Esophagus (tissue), 2 donors: ENCODE measurements around the gene NINL. TPM values are rescaled to one million over a fixed set of nuclear protein-coding genes. Genes with fewer than 3 reads are reported as not detected.

Experiments
- H3K27ac ChIP-seq, 2 donors: one replicate each; pipeline ENCODE4 v1.5.1; 2013; ENCODE audit warnings: low read depth in 2 of 2, mild to moderate bottlenecking in 2 of 2, inconsistent platforms in 1 of 2, low read length in 1 of 2, moderate library complexity in 1 of 2
- H3K27me3 ChIP-seq, 2 donors: one replicate each; pipeline ENCODE4 v1.6.1; 2013; ENCODE audit warnings: low read length in 2 of 2, control low read depth in 1 of 2, mild to moderate bottlenecking in 1 of 2; ENCODE audit not compliant: insufficient read depth in 2 of 2, control insufficient read depth in 1 of 2
- H3K36me3 ChIP-seq, 2 donors: one replicate each; pipeline ENCODE4 v1.6.1; 2013; ENCODE audit warnings: low read length in 1 of 2; ENCODE audit not compliant: control insufficient read depth in 2 of 2, insufficient read depth in 2 of 2
- H3K4me1 ChIP-seq, 2 donors: one replicate each; pipeline ENCODE4 v1.6.1; 2013; ENCODE audit warnings: low read length in 1 of 2; ENCODE audit not compliant: control insufficient read depth in 2 of 2, insufficient read depth in 2 of 2
- H3K4me3 ChIP-seq, 2 donors: one replicate each; pipeline ENCODE4 v1.5.1; 2013; ENCODE audit warnings: low read length in 2 of 2, mild to moderate bottlenecking in 2 of 2, low read depth in 1 of 2, moderate library complexity in 1 of 2
- H3K9me3 ChIP-seq, 2 donors: one replicate each; pipeline ENCODE4 v1.6.1; 2013; ENCODE audit warnings: mild to moderate bottlenecking in 2 of 2, low read depth in 1 of 2, low read length in 1 of 2, moderate library complexity in 1 of 2; ENCODE audit not compliant: control insufficient read depth in 2 of 2, insufficient read depth in 1 of 2
- WGBS, 2 donors: extraction: QIAGEN DNeasy Blood & Tissue Kit; methylation state at CpG; one replicate each; pipeline ENCODE4 v1.1.7; 2013; 5-methylcytosine and 5-hydroxymethylcytosine counted together
- polyA plus RNA-seq, 2 donors: library from polyadenylated mRNA; stranded (reverse); fragments of 200-250 nt; gene quantifications; one replicate each; pipeline ENCODE4 v1.2.3, GENCODE V29; 2013
- donor health status: healthy with polysubstance abuse.
- donor health status: Bipolar disorder and iron deficiency.

The NINL gene
- polyA plus RNA-seq, 2 donors, result 5.5 to 9.9 TPM

DNA sequence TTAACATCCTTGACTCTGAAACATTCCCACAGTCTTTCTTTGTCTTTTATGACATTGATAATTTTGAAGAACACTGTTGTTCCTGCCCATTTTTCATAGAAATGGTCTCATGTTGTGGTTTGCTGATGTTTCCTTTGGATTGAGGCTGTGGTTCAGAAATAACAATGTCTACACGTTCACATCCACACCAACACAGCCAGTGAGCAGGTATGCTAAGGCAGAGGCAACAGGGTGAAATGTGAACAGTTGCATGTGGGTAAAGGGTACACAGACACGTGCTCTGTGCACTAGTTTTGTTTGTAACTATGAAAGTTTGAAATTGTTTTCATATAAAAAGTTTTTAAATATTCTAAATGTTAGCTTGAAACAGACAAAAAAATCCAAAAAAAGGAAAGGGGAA lies 99.5 kb downstream of the NINL start:
- Histone ChIP-seq H3K27me3 (no peaks in the 10 kb centered on the region), H3K4me1 (peaks cover 0 to 23% of the 10 kb centered on the region in 2 donors), H3K9me3 (no peaks in the 10 kb centered on the region), H3K27ac (no peak overlapping the region), H3K4me3 (no peak overlapping the region), H3K36me3 (peaks cover 5 to 10% of the 10 kb centered on the region in 2 donors)
- WGBS, 2 donors, result 59 to 67% methylated on average over 2 of the region's 2 CpGs

DNA sequence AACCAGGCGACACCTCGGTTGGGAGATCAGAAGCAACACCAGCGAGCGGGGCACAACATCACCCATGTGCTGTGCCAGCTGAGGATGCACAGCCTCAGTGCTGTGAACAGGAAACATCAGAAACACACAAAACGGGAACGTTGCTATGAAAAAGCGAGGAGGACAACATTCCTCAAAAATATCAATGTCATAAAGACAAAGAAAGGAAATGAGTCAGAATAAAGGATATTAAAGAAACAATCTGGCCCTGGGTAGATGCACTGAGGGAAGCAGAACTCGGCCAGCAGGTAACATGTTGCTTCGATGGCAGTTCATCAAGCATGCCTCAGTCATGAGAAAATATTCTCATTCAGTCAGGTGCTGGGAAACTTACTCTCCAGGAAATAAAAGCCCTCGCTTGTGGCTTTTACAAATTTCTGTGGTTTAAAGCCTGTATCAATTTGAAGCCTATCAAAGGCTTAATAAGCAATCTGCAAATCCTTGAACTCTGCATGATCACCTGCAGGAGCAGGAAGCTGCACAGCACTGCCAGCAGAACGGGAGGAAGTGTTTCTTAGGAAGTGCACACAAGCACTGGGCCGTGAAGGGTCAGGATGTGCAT lies 100.3 kb downstream of the NINL start:
- no peaks in the 10 kb centered on the region for H3K9me3 ChIP-seq
- peaks cover 5 to 6% of the 10 kb centered on the region in 2 donors for H3K36me3 ChIP-seq
- 29 to 34% methylated on average over 12 of the region's 12 CpGs for whole genome bisulfite sequencing, 2 donors
- H3K27ac ChIP-seq, result peak overlapping the region in 1 of 2 donors; percentile 37
- H3K27me3 ChIP-seq, result no peaks in the 10 kb centered on the region
- H3K4me1 ChIP-seq, result peaks cover 0 to 24% of the 10 kb centered on the region in 2 donors
- no peak overlapping the region for H3K4me3 ChIP-seq

DNA sequence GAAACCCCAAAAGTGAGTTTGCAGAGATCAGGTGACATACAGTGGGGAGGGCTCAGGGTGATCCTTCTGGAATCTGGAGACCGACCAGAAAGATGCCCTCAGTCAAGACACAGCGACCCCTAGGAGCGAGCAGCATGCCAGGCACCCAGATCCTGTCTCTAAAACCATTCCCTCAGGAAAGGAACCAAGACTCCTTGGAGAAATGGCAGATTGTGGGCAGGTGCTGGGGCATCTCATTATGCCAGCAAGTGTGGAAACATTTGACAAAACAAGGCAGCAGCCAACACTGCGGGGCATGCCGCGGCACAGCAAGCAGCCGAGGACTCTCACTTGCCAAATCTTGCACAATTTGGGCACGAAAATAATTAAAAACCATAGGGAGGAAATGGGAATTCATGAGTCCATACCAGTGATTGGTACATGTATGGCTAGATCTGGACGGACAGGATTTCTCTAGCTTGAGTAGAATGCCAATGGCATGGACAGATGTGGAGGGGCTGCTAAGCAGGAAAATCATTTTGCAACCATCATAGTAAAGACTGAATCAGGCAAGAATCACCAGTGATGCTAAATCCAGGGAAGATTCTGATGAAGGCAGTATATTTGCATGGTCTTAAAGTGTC lies 101.0 kb downstream of the NINL start:
- 49 to 62% methylated on average over 9 of the region's 9 CpGs for WGBS, 2 donors
- Histone ChIP-seq H3K36me3 (peaks cover 3 to 5% of the 10 kb centered on the region in 2 donors), H3K27me3 (no peaks in the 10 kb centered on the region), H3K9me3 (no peaks in the 10 kb centered on the region), H3K4me1 (peaks cover 2 to 31% of the 10 kb centered on the region in 2 donors), H3K27ac (peak overlapping the region; percentile 37 to 57), H3K4me3 (no peak overlapping the region)

DNA sequence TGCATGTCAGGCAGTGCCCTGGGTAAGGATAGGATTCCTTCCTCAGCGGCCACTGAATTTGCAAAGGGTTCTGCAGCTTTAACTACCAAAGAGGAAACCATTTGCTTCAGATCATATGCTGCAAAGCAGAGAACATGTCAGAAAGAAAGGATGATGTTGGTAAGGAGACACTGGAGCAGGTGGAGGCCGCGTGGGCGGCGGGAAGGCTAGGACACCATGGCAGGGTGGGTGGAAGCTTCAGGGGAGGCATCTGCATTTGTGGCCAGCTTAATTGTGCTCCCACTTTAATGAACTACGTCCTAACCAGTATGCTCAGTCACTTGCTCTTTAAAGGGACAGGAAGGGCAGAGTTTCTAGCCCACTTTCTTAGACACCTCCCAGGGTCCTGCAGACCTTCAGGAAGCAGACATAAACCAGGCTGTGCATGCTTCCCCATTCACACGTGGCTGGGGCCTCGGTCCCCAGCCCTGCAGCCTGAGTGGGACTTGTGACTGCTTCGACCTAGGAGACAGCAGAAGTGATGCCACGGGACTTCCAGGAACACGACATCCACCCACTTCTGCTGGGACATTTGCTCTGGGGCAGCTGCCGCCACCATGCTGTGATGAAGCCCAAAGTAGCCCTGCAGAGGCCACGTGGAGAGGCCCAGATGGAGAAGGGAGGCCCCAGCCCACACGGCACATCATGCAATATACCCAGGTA lies 101.7 kb downstream of the NINL start:
- H3K27me3 ChIP-seq, result no peaks in the 10 kb centered on the region
- WGBS, 2 donors, result 78 to 80% methylated on average over 14 of the region's 14 CpGs
- H3K36me3 ChIP-seq, result peaks cover 0 to 3% of the 10 kb centered on the region in 2 donors
- H3K4me1 ChIP-seq, result peaks cover 2 to 37% of the 10 kb centered on the region in 2 donors
- H3K9me3 ChIP-seq, result no peaks in the 10 kb centered on the region
- no peak overlapping the region for H3K27ac ChIP-seq
- H3K4me3 ChIP-seq, result no peak overlapping the region

DNA sequence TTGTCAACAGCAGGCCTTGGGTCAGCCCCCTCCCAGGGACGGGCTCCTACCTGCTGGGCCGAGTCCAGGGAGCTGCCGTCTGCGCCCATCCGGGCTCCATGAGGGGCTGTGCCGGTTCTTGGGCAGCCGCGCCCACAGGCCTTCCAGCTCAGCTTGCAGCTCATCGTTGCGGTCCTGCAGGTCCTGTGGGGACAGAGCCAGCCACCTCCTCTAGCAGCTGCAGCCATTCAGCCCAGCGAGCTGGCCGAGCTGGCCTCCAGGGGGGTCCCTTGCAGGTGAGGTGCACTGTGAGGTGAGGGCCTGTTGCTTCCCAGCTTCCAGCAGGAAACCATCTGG lies 103.4 kb downstream of the NINL start:
- H3K4me1 ChIP-seq, result peaks cover 2 to 37% of the 10 kb centered on the region in 2 donors
- 59 to 68% methylated on average over 12 of the region's 12 CpGs for WGBS, 2 donors

DNA sequence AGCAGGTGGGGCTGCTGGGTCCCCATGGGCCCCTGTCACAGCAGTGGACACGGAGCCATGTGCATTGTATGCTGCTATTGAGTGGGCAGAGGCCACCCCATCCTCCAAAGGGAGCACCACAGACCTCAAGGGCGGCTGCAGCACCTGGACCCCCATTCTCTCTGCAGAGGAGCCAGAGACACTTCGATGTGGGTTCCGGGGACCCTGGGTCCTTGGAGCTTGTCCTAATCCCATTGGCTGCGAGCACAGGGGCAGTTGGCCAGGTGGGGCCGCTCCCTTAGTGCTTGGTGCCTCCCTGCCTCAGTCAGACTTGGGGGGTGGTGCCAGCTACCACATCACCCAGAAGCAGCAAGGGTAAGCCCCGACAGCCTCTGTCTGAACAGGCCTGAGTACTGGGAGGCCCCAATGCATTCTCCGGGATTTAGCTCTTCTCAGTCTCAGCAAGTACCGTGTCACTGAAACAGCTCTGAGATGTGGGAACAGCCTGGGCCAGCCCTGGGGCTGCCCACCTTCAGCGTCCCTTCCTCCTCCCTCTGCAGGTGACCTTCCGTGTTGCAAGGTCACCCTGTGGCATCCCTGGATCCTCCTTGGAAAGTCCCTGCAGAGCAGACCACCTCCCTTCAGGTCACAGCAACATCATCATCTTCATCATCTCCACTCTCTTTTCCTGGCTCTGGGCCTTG lies 104.0 kb downstream of the NINL start:
- Histone ChIP-seq H3K36me3 (peaks cover 0 to 9% of the 10 kb centered on the region in 2 donors), H3K4me3 (no peak overlapping the region), H3K4me1 (peaks cover 2 to 34% of the 10 kb centered on the region in 2 donors), H3K27ac (peak overlapping the region; percentile 8 to 21), H3K9me3 (no peaks in the 10 kb centered on the region), H3K27me3 (no peaks in the 10 kb centered on the region)
- 50 to 79% methylated on average over 10 to 11 of the region's 11 CpGs for WGBS, 2 donors

More for the DNA sequence above, 103.4 kb downstream of the NINL start:
- Histone ChIP-seq H3K4me3 (no peak overlapping the region), H3K27me3 (no peaks in the 10 kb centered on the region), H3K36me3 (peaks cover 0 to 4% of the 10 kb centered on the region in 2 donors), H3K9me3 (no peaks in the 10 kb centered on the region), H3K27ac (peak overlapping the region in 1 of 2 donors; percentile 8)

DNA sequence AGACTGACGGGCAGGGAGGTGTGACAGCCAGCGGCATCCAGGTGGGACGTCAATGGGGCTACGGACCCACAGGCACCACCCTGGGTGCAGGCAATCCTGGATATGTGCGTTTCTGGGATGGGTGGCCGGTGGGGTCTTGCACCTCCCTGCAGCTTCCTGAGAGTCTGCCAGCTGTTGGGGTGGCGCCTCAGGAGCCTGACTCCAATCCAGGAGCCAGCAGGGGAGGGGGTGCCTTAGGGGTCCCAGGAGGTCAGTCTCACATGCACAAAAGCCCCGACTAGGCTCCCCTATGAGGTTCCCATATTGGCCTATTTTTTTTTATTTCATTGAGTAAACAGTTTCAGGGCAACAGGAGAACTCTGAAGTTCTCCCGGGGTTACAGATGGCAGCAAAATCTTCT lies 104.5 kb downstream of the NINL start:
- peaks cover 0 to 12% of the 10 kb centered on the region in 2 donors for H3K36me3 ChIP-seq
- H3K9me3 ChIP-seq, result no peaks in the 10 kb centered on the region
- 55 to 71% methylated on average over 9 of the region's 9 CpGs for WGBS, 2 donors
- no peak overlapping the region for H3K4me3 ChIP-seq
- H3K4me1 ChIP-seq, result peaks cover 2 to 34% of the 10 kb centered on the region in 2 donors
- H3K27ac ChIP-seq, result no peak overlapping the region
- H3K27me3 ChIP-seq, result no peaks in the 10 kb centered on the region

DNA sequence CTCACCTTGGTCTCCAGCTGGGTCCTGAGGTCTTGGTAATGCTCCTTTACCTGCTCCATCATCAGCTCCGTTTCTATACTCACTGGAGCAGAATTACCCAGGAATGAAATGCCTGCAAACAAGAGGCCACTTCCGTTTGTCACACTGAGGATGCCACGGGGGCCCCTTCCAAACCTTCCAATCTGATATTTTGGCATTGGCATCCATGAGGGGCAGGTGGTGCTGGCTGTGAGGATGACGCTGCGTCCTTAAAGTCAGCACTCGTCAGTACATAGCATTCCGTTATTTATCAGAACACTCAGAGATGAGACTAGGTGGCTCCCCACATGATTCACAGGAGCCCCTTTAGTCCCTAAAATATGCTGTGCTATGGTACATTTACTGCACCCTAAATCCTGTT lies 105.2 kb downstream of the NINL start:
- peaks cover 0 to 12% of the 10 kb centered on the region in 2 donors for H3K36me3 ChIP-seq

DNA sequence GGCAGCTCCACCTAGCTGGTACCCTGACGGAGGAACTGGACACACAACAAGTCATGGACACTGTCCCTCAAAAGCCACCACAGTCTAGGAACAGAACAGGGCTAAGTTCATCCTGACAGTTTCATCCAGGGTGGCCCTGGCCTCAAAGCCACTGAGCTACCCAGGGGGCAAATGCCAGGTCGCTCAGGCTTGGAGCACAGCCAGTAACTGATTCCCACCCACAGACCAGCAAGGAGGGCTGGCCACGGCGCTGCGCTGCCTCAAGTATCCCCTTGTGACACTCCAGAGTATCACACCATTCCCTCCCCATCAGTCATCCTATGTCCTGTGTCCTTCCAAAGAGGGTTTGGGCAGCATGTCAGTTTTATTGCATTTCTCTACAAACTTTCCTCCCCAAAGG lies 105.7 kb downstream of the NINL start:
- Histone ChIP-seq H3K27me3 (no peaks in the 10 kb centered on the region), H3K9me3 (no peaks in the 10 kb centered on the region), H3K4me1 (peaks cover 2 to 33% of the 10 kb centered on the region in 2 donors), H3K36me3 (peaks cover 0 to 12% of the 10 kb centered on the region in 2 donors), H3K27ac (no peak overlapping the region), H3K4me3 (no peak overlapping the region)
- WGBS, 2 donors, result 74 to 79% methylated on average over 5 of the region's 5 CpGs

More for the DNA sequence above, 105.2 kb downstream of the NINL start:
- WGBS, 2 donors, result 88 to 91% methylated on average over 7 of the region's 7 CpGs
- peaks cover 2 to 34% of the 10 kb centered on the region in 2 donors for H3K4me1 ChIP-seq
- no peaks in the 10 kb centered on the region for H3K9me3 ChIP-seq
- H3K27me3 ChIP-seq, result no peaks in the 10 kb centered on the region
- no peak overlapping the region for H3K27ac ChIP-seq
- no peak overlapping the region for H3K4me3 ChIP-seq
